AG09319 (cell line): ENCODE measurements around the gene RNU1-3.
"Not testable (repeated sequence)": the region's sequence is repeated elsewhere in the genome, so short reads cannot be mapped to it uniquely, and the experiment has no call there.

Experiments used
- DNase-seq: peaks from one replicate; pipeline ENCODE4 v3.0.0-alpha.2; 2010; ENCODE audit warnings: low read depth; ENCODE audit errors: extremely low read depth
- CTCF ChIP-seq: IDR thresholded peaks from 2 replicates; pipeline ENCODE4 v1.5.1; 2011; ENCODE audit warnings: low read depth, mild to moderate bottlenecking, inconsistent platforms, low read length, moderate library complexity

Gene RNU1-3

DNA sequence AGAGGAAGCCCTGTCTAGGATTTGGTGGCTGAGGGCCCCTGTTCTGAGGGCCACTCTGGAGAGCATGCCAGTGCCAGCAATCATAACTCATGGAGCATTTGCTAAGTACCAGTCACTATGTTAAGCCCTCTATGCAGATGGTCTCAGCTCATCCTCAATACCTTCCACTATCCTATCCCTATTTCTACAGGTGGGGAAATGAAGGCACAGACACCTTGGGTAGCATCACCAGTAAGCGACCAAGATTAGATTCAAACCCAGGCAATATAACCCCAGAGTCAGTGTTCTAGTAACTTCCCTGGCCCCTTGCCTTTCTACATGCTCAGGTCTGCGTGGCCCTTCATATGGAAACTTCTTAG lies 45.5 kb downstream of the RNU1-3 start:
- no peak for DNase-seq
- no peak for TF ChIP-seq CTCF

GRCh38 chr1:16619803-16620501 lies 46.8 kb downstream of the RNU1-3 start:
- DNase-seq, result not testable (repeated sequence)

- TF ChIP-seq CTCF, result no peak
- no peak for DNase-seq
Observed at GRCh38 chr1:16618719-16619118, 48.0 kb downstream of the RNU1-3 start.

DNA sequence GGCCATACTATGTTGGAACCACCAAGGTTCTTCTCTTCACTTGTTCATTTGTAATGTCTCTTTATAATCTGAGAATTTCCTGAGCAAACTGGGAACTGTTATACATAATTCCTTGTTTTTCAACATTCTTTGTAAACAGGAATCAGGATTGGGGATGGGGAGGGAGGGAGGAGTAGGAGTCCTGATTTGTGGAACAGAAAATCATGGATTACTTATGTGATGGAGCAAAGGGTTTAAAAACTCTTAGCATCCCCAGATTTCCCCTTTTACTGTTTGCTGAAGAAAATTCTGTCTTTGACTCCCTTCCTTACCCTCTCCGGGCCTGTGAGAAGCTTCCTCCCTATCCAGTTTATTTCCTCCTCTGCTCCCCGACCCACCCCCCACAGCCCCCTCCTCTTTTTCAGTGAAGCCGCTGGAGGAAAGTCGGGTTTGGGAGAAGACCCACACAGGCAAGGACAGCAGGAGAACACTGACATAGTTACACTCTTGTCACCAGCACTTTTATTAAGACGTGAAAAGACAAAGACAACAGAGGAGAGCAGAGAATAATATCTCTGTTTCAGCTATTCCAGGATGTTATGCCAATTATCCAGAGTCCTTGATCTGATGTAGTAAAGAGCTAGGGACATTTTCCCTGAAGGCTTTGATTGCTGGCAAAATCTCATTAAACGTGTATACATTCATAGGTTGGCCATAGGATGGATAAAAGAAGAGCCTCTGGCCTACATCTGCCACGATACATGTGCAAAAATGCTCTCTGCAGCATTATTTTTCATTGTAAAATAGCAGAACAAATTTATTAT lies 48.8 kb downstream of the RNU1-3 start:
- DNase-seq, result no peak
- no peak for TF ChIP-seq CTCF

GRCh38 chr1:16617114-16617631 lies 49.6 kb downstream of the RNU1-3 start:
- no peak for TF ChIP-seq CTCF
- no peak for DNase-seq
